Neural cell (in vitro differentiated cells): Measurements from ENCODE around the gene VRK1. TPM values are rescaled to one million over a fixed set of nuclear protein-coding genes. Genes with fewer than 3 reads are reported as not detected.
A peak's percentile ranks its signal among the peaks of the same experiment; 100 is the strongest.

ENCODE experiments used
- H2AFZ ChIP-seq: fragments of 200-600, 300-800 bp; sonication (generic), shearing (Covaris generic); 2 replicates; pipeline ENCODE4 v1.6.0; 2014; ENCODE audit warnings: low read depth, mild to moderate bottlenecking, antibody characterized with exemption, low read length, moderate library complexity
- H3F3A ChIP-seq: fragments of 200-600 bp; shearing (Covaris generic); 2 replicates; pipeline ENCODE4 v1.6.1; 2016; ENCODE audit warnings: mild to moderate bottlenecking, moderate library complexity, mixed read lengths, antibody characterized with exemption, low read length; ENCODE audit not compliant: insufficient read depth, poor library complexity, severe bottlenecking
- H3K27ac ChIP-seq: fragments of 200-600, 300-800 bp; sonication (generic), shearing (Covaris generic); 2 replicates; pipeline ENCODE4 v1.5.1; 2014; ENCODE audit warnings: mild to moderate bottlenecking, low read length, moderate library complexity
- H3K27me3 ChIP-seq: fragments of 300-800, 200-600 bp; sonication (generic), shearing (Covaris generic); 2 replicates; pipeline ENCODE4 v1.6.0; 2014; ENCODE audit warnings: mild to moderate bottlenecking, low read depth, low read length, moderate library complexity; ENCODE audit not compliant: insufficient read depth
- H3K36me3 ChIP-seq: fragments of 300-800, 200-600 bp; sonication (generic), shearing (Covaris generic); 2 replicates; pipeline ENCODE4 v1.5.1; 2014; ENCODE audit warnings: mild to moderate bottlenecking, antibody characterized with exemption, low read length, moderate library complexity; ENCODE audit not compliant: insufficient read depth
- H3K4me2 ChIP-seq: fragments of 300-800, 200-600 bp; sonication (generic), shearing (Covaris generic); 2 replicates; pipeline ENCODE4 v1.6.0; 2014; ENCODE audit warnings: mild to moderate bottlenecking, low read length
- H3K4me3 ChIP-seq: fragments of 300-800, 200-600 bp; sonication (generic), shearing (Covaris generic); 2 replicates; pipeline ENCODE4 v1.5.1; 2014; ENCODE audit warnings: mild to moderate bottlenecking, low read length, moderate library complexity
- H3K79me2 ChIP-seq: fragments of 200-600 bp; shearing (Covaris generic); replicated peaks from 2 replicates; pipeline ENCODE4 v1.6.0; 2014; ENCODE audit warnings: mild to moderate bottlenecking, low read length, moderate library complexity; ENCODE audit not compliant: insufficient read depth
- H3K9ac ChIP-seq: fragments of 300-800, 200-600 bp; sonication (generic), shearing (Covaris generic); 2 replicates; pipeline ENCODE4 v1.6.1; 2016; ENCODE audit warnings: mild to moderate bottlenecking, low read length, mixed read lengths
- H3K9me2 ChIP-seq: fragments of 200-600 bp; shearing (Covaris generic); 2 replicates; pipeline ENCODE4 v1.6.1; 2016; ENCODE audit warnings: mild to moderate bottlenecking, low read length, mixed read lengths; ENCODE audit not compliant: insufficient read depth
- H3K9me3 ChIP-seq: fragments of 200-600, 300-800 bp; sonication (generic), shearing (Covaris generic); 2 replicates; pipeline ENCODE4 v1.6.1; 2016; ENCODE audit warnings: mild to moderate bottlenecking, mixed run types, low read length, moderate library complexity, mixed read lengths
- H4K20me1 ChIP-seq: fragments of 200-600 bp; shearing (Covaris generic); 2 replicates; pipeline ENCODE4 v1.6.1; 2016; ENCODE audit warnings: mild to moderate bottlenecking, mixed run types; ENCODE audit not compliant: insufficient read depth
- EP300 ChIP-seq: fragments of 450-650 bp; conservative IDR thresholded peaks from 2 replicates; pipeline ENCODE4 v1.6.1; 2014; ENCODE audit warnings: antibody characterized with exemption, mild to moderate bottlenecking, moderate library complexity; ENCODE audit not compliant: poor library complexity, severe bottlenecking
- MXI1 ChIP-seq: fragments of 450-650 bp; conservative IDR thresholded peaks from 2 replicates; pipeline ENCODE4 v1.6.1; 2014; ENCODE audit warnings: antibody characterized with exemption, mild to moderate bottlenecking; ENCODE audit not compliant: poor library complexity, severe bottlenecking
- POLR2AphosphoS5 ChIP-seq: IDR thresholded peaks from 2 replicates; pipeline ENCODE4 v1.6.1; 2012
- RAD21 ChIP-seq: fragments of 450-650 bp; conservative IDR thresholded peaks from 2 replicates; pipeline ENCODE4 v1.6.1; 2014; ENCODE audit warnings: antibody characterized with exemption, mild to moderate bottlenecking, moderate library complexity
- SMC3 ChIP-seq: fragments of 450-650 bp; conservative IDR thresholded peaks from 2 replicates; pipeline ENCODE4 v1.6.1; 2014; ENCODE audit warnings: antibody characterized with exemption, mild to moderate bottlenecking, moderate library complexity; ENCODE audit not compliant: poor library complexity
- TAF1 ChIP-seq: IDR thresholded peaks from 2 replicates; pipeline ENCODE4 v1.6.1; 2012; ENCODE audit warnings: low read depth
- polyA plus RNA-seq: library from polyadenylated mRNA; depleted of rRNA; stranded (reverse); fragments of >200 nt; gene quantifications from 2 replicates; pipeline ENCODE4 v1.2.3, GENCODE V29; 2014
- TF ChIP-seq, protein P1 (sequence below): fragments of 450-650 bp; IDR thresholded peaks from 2 replicates; pipeline ENCODE4 v1.5.1; 2014; ENCODE audit warnings: antibody characterized with exemption, mild to moderate bottlenecking, moderate library complexity; ENCODE audit not compliant: poor library complexity, severe bottlenecking
- TF ChIP-seq, protein P2 (sequence below): IDR thresholded peaks from 2 replicates; pipeline ENCODE4 v1.6.1; 2012; ENCODE audit warnings: borderline replicate concordance

VRK1 gene
- polyA plus RNA-seq, 1 donor from 2014 or later: 86.0 TPM

DNA sequence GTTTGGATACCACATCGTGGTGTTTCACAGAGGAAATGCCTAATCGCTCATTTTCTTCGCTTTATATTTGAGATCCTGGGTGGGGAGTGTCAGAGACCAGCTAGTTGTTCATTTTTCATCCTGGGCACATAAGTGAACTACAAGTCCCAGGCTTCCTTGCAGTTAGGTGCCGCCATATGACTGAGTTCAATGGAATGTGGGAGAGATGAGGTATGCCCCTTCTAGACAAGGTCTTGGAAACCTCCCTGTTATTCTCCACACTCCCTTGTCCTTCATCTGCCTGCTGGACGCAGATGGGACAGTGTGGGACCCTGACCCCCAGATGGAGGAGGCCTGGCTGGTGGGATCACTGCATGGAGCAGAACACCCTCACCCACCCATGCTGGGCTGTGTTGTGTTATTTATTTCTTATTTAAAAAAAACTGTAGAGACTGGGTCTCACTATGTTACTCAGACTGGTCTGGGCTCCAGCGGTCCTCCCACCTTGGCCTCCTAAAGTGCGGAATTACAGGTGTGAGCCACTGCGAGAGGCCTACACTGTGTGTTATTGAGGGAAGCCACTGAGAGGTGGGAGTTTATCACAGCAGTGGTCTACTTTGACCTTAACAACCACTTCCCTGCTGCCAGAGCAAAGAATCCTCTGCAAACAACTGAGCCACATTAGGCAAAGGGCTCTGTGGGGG lies 42.9 kb upstream of the VRK1 start:
- TF ChIP-seq, protein P1, sequence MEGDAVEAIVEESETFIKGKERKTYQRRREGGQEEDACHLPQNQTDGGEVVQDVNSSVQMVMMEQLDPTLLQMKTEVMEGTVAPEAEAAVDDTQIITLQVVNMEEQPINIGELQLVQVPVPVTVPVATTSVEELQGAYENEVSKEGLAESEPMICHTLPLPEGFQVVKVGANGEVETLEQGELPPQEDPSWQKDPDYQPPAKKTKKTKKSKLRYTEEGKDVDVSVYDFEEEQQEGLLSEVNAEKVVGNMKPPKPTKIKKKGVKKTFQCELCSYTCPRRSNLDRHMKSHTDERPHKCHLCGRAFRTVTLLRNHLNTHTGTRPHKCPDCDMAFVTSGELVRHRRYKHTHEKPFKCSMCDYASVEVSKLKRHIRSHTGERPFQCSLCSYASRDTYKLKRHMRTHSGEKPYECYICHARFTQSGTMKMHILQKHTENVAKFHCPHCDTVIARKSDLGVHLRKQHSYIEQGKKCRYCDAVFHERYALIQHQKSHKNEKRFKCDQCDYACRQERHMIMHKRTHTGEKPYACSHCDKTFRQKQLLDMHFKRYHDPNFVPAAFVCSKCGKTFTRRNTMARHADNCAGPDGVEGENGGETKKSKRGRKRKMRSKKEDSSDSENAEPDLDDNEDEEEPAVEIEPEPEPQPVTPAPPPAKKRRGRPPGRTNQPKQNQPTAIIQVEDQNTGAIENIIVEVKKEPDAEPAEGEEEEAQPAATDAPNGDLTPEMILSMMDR: no peak
- TF ChIP-seq POLR2AphosphoS5: peak; percentile 97
- Histone ChIP-seq H2AFZ (no peak overlapping the region), H3K27me3 (no peaks in the 10 kb centered on the region), H3K4me3 (no peak overlapping the region), H3K9me3 (no peaks in the 10 kb centered on the region), H3K79me2 (no peaks in the 10 kb centered on the region), H3K27ac (no peak overlapping the region), H3K4me2 (no peak overlapping the region), H3K9ac (no peak overlapping the region), H3K36me3 (no peaks in the 10 kb centered on the region), H4K20me1 (no peaks in the 10 kb centered on the region), H3F3A (no peaks in the 10 kb centered on the region), H3K9me2 (no peaks in the 10 kb centered on the region)

DNA sequence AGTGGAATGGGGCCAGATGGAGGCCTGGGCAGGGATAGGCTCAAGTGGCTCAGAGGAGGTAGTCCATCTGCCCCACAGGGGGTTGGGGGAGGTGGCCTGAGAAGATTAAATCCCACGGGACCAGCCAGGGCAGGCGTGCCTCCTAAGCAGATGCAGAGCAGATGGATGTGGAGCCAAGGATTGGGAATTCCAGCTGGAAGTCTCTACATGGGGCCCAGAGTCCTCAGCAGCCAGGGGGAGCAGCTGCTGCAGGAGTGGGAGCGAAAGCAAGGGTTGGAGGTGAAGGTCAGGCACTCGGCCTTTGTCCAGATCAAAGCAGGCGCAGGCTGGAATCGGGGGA lies 42.4 kb upstream of the VRK1 start:
- H3K27me3 ChIP-seq: no peaks in the 10 kb centered on the region
- no peak for TF ChIP-seq SMC3
- TF ChIP-seq POLR2AphosphoS5: no peak
- TF ChIP-seq, protein P2, sequence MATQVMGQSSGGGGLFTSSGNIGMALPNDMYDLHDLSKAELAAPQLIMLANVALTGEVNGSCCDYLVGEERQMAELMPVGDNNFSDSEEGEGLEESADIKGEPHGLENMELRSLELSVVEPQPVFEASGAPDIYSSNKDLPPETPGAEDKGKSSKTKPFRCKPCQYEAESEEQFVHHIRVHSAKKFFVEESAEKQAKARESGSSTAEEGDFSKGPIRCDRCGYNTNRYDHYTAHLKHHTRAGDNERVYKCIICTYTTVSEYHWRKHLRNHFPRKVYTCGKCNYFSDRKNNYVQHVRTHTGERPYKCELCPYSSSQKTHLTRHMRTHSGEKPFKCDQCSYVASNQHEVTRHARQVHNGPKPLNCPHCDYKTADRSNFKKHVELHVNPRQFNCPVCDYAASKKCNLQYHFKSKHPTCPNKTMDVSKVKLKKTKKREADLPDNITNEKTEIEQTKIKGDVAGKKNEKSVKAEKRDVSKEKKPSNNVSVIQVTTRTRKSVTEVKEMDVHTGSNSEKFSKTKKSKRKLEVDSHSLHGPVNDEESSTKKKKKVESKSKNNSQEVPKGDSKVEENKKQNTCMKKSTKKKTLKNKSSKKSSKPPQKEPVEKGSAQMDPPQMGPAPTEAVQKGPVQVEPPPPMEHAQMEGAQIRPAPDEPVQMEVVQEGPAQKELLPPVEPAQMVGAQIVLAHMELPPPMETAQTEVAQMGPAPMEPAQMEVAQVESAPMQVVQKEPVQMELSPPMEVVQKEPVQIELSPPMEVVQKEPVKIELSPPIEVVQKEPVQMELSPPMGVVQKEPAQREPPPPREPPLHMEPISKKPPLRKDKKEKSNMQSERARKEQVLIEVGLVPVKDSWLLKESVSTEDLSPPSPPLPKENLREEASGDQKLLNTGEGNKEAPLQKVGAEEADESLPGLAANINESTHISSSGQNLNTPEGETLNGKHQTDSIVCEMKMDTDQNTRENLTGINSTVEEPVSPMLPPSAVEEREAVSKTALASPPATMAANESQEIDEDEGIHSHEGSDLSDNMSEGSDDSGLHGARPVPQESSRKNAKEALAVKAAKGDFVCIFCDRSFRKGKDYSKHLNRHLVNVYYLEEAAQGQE: no peak
- TF ChIP-seq, protein P1: no peak
- TF ChIP-seq MXI1: no peak
- no peak for TF ChIP-seq TAF1
- no peak for TF ChIP-seq EP300
- no peak for TF ChIP-seq RAD21
- no peaks in the 10 kb centered on the region for H3F3A ChIP-seq
- H3K9me2 ChIP-seq: no peaks in the 10 kb centered on the region
- H3K9ac ChIP-seq: no peak overlapping the region
- no peak overlapping the region for H2AFZ ChIP-seq
- H3K79me2 ChIP-seq: no peaks in the 10 kb centered on the region
- H3K9me3 ChIP-seq: no peaks in the 10 kb centered on the region
- no peaks in the 10 kb centered on the region for H4K20me1 ChIP-seq
- no peak overlapping the region for H3K4me2 ChIP-seq
- H3K36me3 ChIP-seq: no peaks in the 10 kb centered on the region
- no peak overlapping the region for H3K27ac ChIP-seq
- no peak overlapping the region for H3K4me3 ChIP-seq
